Measurements from ENCODE around the gene RPL13. TPM values are rescaled to one million over a fixed set of nuclear protein-coding genes. Genes with fewer than 3 reads are reported as not detected.

Gene RPL13
- polyA plus RNA-seq, 3 donors, result 1,251 to 2,437 (median 1,329) TPM

- TF ChIP-seq CTCF (IDR thresholded peaks at IDR 0.05), result no peak
- H3K9me3 Mint-ChIP-seq, result peaks cover 0 to 3% (median 0%) of the 10 kb centered on the region in 7 donors
- H3K27ac Mint-ChIP-seq, result peak overlapping the region in 3 of 7 donors; percentile 24 to 26 (median 25)
- Histone ChIP-seq H3K4me1 (ENCODE audit: control insufficient read depth in 1 of 2, insufficient read depth in 2 of 2, low read length in 2 of 2) (no peaks in the 10 kb centered on the region), H2AFZ (ENCODE audit: insufficient read depth, low read depth, low read length, poor library complexity, severe bottlenecking) (no peak overlapping the region), H3K27ac (ENCODE audit: low read depth in 1 of 2, low read length in 2 of 2) (no peak overlapping the region), H3K9ac (ENCODE audit: insufficient read depth, low read length, poor library complexity, severe bottlenecking) (no peak overlapping the region), H3K79me2 (ENCODE audit: insufficient read depth, low read length) (peaks cover 19% of the 10 kb centered on the region), H3K27me3 (ENCODE audit: control insufficient read depth in 2 of 2, insufficient read depth in 2 of 2, low read length in 2 of 2) (no peaks in the 10 kb centered on the region), H3K4me3 (replicated peaks in 1 of 3; ENCODE audit: low read depth in 2 of 3, low read length in 3 of 3) (no peak overlapping the region), H3K9me3 (replicated peaks in 1 of 2; ENCODE audit: control insufficient read depth in 1 of 2, insufficient read depth in 1 of 2, low read length in 2 of 2) (no peaks in the 10 kb centered on the region), H3K36me3 (replicated peaks in 1 of 2; ENCODE audit: control insufficient read depth in 1 of 2, insufficient read depth in 2 of 2, low read length in 2 of 2) (peaks cover 84 to 100% of the 10 kb centered on the region in 2 donors), H4K20me1 (ENCODE audit: insufficient read depth, low read length) (peaks cover 42% of the 10 kb centered on the region), H3K4me2 (replicated peaks; ENCODE audit: extremely low read depth, low read length, poor library complexity, severe bottlenecking) (no peak overlapping the region)
- no peak for DNase-seq
- peaks cover 79 to 98% of the 10 kb centered on the region in 2 donors for H3K36me3 Mint-ChIP-seq
- no peaks in the 10 kb centered on the region for H3K4me1 Mint-ChIP-seq
- H3K27me3 Mint-ChIP-seq (ENCODE audit: low read depth in 3 of 3), result no peaks in the 10 kb centered on the region
- H3K4me3 Mint-ChIP-seq, result no peak overlapping the region
- intact Hi-C loops (cut with micrococcal nuclease), result no loop called here
- WGBS (ENCODE audit: insufficient coverage), result 92% methylated on average over 32 of the region's 32 CpGs
Measured at GRCh38 chr16:89523680-89524344, 36.7 kb upstream of the RPL13 start.

- peaks cover 33% of the 10 kb centered on the region for H4K20me1 ChIP-seq (ENCODE audit: insufficient read depth, low read length)
- H3K9ac ChIP-seq (ENCODE audit: insufficient read depth, low read length, poor library complexity, severe bottlenecking), result no peak overlapping the region
- no peak for TF ChIP-seq CTCF (IDR thresholded peaks at IDR 0.05)
- no peak overlapping the region for H2AFZ ChIP-seq (ENCODE audit: insufficient read depth, low read depth, low read length, poor library complexity, severe bottlenecking)
- no peaks in the 10 kb centered on the region for H3K9me3 ChIP-seq (replicated peaks in 1 of 2; ENCODE audit: control insufficient read depth in 1 of 2, insufficient read depth in 1 of 2, low read length in 2 of 2)
- no peaks in the 10 kb centered on the region for H3K27me3 ChIP-seq (ENCODE audit: control insufficient read depth in 2 of 2, insufficient read depth in 2 of 2, low read length in 2 of 2)
- no peak overlapping the region for H3K4me3 ChIP-seq (replicated peaks in 1 of 3; ENCODE audit: low read depth in 2 of 3, low read length in 3 of 3)
- Mint-ChIP-seq H3K4me3 (no peak overlapping the region), H3K4me1 (no peaks in the 10 kb centered on the region), H3K36me3 (peaks cover 83 to 98% of the 10 kb centered on the region in 2 donors), H3K27ac (peak overlapping the region in 2 of 7 donors; percentile 61 to 73), H3K9me3 (no peaks in the 10 kb centered on the region), H3K27me3 (ENCODE audit: low read depth in 3 of 3) (no peaks in the 10 kb centered on the region)
- H3K4me2 ChIP-seq (replicated peaks; ENCODE audit: extremely low read depth, low read length, poor library complexity, severe bottlenecking), result no peak overlapping the region
- intact Hi-C loops (cut with micrococcal nuclease), result no loop called here
- H3K4me1 ChIP-seq (ENCODE audit: control insufficient read depth in 1 of 2, insufficient read depth in 2 of 2, low read length in 2 of 2), result no peaks in the 10 kb centered on the region
- H3K27ac ChIP-seq (ENCODE audit: low read depth in 1 of 2, low read length in 2 of 2), result no peak overlapping the region
- peaks cover 83 to 99% of the 10 kb centered on the region in 2 donors for H3K36me3 ChIP-seq (replicated peaks in 1 of 2; ENCODE audit: control insufficient read depth in 1 of 2, insufficient read depth in 2 of 2, low read length in 2 of 2)
- H3K79me2 ChIP-seq (ENCODE audit: insufficient read depth, low read length), result peaks cover 7% of the 10 kb centered on the region
- WGBS (ENCODE audit: insufficient coverage), result 53% methylated on average over 14 of the region's 20 CpGs
- no peak for DNase-seq
Measured at GRCh38 chr16:89525146-89525913, 35.2 kb upstream of the RPL13 start.
